ENCODE results near the gene TPM1. TPM values are rescaled to one million over a fixed set of nuclear protein-coding genes. Genes with fewer than 3 reads are reported as not detected.

The TPM1 gene
- total and polyA plus RNA-seq, 2 of the 4 experiments (the other 2 are of a cell fraction), result 661 to 1,623 TPM

DNA sequence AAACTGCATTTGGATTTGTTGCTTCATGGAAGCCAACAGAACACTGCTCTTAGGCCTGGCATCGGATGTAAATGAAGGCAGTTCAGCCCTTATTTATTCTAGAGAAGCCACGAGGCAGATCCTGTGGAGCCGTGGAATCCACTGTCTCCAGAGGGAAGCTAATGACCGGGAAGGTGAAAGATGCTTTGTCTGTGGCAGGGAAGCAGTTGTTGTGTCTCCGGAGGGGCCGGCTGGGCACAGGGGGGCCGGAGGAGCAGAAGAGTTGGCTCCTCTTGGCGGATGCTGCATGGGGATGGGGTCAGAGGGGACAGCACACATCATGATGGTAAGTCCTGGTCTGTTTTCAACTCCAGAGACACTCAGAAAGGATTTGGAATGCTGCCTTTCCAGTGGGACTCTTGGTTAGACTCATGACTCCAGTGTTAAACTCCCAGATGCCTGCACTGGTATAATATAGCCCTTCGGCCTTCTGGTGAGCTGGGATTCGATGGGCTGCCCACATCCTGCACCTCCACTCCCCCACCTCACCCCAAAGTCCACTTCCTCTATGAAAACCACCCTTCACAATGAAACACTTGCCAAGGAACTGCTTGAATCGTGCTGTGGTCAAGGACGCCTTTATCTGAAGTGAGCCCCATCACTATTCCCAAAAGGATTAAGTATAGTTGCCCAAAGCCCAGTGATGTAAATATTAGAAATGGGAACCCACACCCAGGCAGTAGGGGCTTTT, 33.6 kb downstream of the TPM1 start:
- intact Hi-C loops (cut with micrococcal nuclease) (no loop called here), dilution Hi-C loops (cut with HindIII; ENCODE audit: low sequenced_read_pairs, unreplicated experiment) (no loop called here), in situ Hi-C loops (cut with MboI; ENCODE audit: low sequenced_read_pairs) (no loop called here)
- Histone ChIP-seq H2BK20ac (ENCODE audit: low read depth, low read length) (peak overlapping the region; percentile 59), H2BK15ac (ENCODE audit: low read depth, low read length) (peak overlapping the region; percentile 23; the same call in 2 of the 3 replicates), H4K8ac (ENCODE audit: low read depth in 2 of 2, low read length in 2 of 2) (peak overlapping the region; percentile 29 to 53; a peak in 3 of 4 replicates), H4K91ac (ENCODE audit: insufficient read depth, low read depth, low read length) (peak overlapping the region; percentile 14; the same call in 1 of the 2 replicates), H3K4me1 (ENCODE audit: control insufficient read depth, insufficient read depth, low read length) (peaks cover 24% of the 10 kb centered on the region), H3K23ac (ENCODE audit: low read depth, low read length) (0 out of 2 replicates have a peak overlapping the region, but pooled peaks have one; percentile 7), H3K27me3 (ENCODE audit: control insufficient read depth, insufficient read depth, low read length) (no peaks in the 10 kb centered on the region), H3K36me3 (ENCODE audit: control insufficient read depth, insufficient read depth, low read length) (peaks cover 9% of the 10 kb centered on the region), H2AK5ac (ENCODE audit: low read depth, low read length) (peak overlapping the region; percentile 5; the same call in 1 of the 2 replicates), H3K4me3 (ENCODE audit: insufficient read depth, low read depth, low read length) (no peak overlapping the region), H4K5ac (ENCODE audit: low read depth, low read length) (peak overlapping the region; percentile 61; the same call in 1 of the 2 replicates), H2AFZ (replicated peaks; ENCODE audit: low read length, poor library complexity) (peak overlapping the region; percentile 71), H3K14ac (replicated peaks; ENCODE audit: low read depth, low read length) (peak overlapping the region; percentile 49; the same call in 1 of the 2 replicates), H3K27ac (ENCODE audit: insufficient read depth, low read length) (peak overlapping the region; percentile 22; the same call in 1 of the 2 replicates), H3K4ac (ENCODE audit: low read depth, low read length) (peak overlapping the region; percentile 9), H3K18ac (ENCODE audit: low read depth, low read length) (peak overlapping the region; percentile 58), H3K79me1 (ENCODE audit: low read depth in 1 of 2, low read length in 2 of 2) (0 out of 4 replicates have a peak, but pooled peaks cover 0 to 2% of the 10 kb centered on the region in 2 experiments), H3K56ac (ENCODE audit: extremely low read depth, insufficient read depth, low read length) (no peak overlapping the region), H2BK120ac (ENCODE audit: low read depth, low read length) (peak overlapping the region; percentile 21; the same call in 1 of the 2 replicates), H3K9me1 (ENCODE audit: insufficient read depth, low read length) (peaks cover 23% of the 10 kb centered on the region), H2BK5ac (ENCODE audit: low read depth, low read length, poor library complexity, severe bottlenecking) (peak overlapping the region; percentile 24), H4K20me1 (ENCODE audit: insufficient read depth, low read length) (peaks cover 22% of the 10 kb centered on the region), H3K4me2 (ENCODE audit: low read depth, low read length) (no peak overlapping the region; the same call in 1 of the 2 replicates), H2AK9ac (replicated peaks; ENCODE audit: low read depth, low read length, poor library complexity) (peak overlapping the region; percentile 6), H3K9me3 (ENCODE audit: control insufficient read depth, insufficient read depth, low read length) (no peaks in the 10 kb centered on the region), H3K9ac (ENCODE audit: low read depth, low read length) (no peak overlapping the region)
- no TSS peak for BruUV-seq (replicated peaks)
- ChIA-PET CTCF (interaction anchor here (0.6 to 0.7 kb wide), 2 partner anchors 74 to 258 kb away, joined by 3 read pairs; no protein-coding TSS in a partner anchor), POLR2A (ENCODE audit: unreplicated experiment) (no interaction called here)
- 54% methylated on average over 7 of the region's 12 CpGs; no CpG with 5 or more reads in 1 of the 2 experiments for WGBS, 2 experiments (ENCODE audit: extremely low coverage in 2 of 2, insufficient read length in 1 of 2)
- ATAC-seq (ENCODE audit: low read depth) (no peak), DNase-seq (no peak)
- TF ChIP-seq RFX5 (IDR thresholded peaks at IDR 0.05; ENCODE audit: low read depth, low read length), result no peak
- no peak for TF ChIP-seq CEBPB (IDR thresholded peaks at IDR 0.05; ENCODE audit: low read depth, low read length)
- no peak for TF ChIP-seq RAD21 (IDR thresholded peaks at IDR 0.05; ENCODE audit: low read length)
- no peak for TF ChIP-seq SMC3 (IDR thresholded peaks at IDR 0.05; ENCODE audit: low read depth, low read length)
- no peak for TF ChIP-seq CHD1 (IDR thresholded peaks at IDR 0.05; ENCODE audit: low read depth, low read length)
- no peak for TF ChIP-seq MAFK (IDR thresholded peaks at IDR 0.05; ENCODE audit: low read depth, low read length)
- no peak for TF ChIP-seq BHLHE40 (IDR thresholded peaks at IDR 0.05; ENCODE audit: low read depth, low read length)
- TF ChIP-seq NFE2L2 (IDR thresholded peaks at IDR 0.05; ENCODE audit: low read depth, low read length), result no peak
- TF ChIP-seq, protein P1, sequence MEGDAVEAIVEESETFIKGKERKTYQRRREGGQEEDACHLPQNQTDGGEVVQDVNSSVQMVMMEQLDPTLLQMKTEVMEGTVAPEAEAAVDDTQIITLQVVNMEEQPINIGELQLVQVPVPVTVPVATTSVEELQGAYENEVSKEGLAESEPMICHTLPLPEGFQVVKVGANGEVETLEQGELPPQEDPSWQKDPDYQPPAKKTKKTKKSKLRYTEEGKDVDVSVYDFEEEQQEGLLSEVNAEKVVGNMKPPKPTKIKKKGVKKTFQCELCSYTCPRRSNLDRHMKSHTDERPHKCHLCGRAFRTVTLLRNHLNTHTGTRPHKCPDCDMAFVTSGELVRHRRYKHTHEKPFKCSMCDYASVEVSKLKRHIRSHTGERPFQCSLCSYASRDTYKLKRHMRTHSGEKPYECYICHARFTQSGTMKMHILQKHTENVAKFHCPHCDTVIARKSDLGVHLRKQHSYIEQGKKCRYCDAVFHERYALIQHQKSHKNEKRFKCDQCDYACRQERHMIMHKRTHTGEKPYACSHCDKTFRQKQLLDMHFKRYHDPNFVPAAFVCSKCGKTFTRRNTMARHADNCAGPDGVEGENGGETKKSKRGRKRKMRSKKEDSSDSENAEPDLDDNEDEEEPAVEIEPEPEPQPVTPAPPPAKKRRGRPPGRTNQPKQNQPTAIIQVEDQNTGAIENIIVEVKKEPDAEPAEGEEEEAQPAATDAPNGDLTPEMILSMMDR (conservative IDR thresholded peaks at IDR 0.05; ENCODE audit: low read depth, low read length), result no peak
- TF ChIP-seq MXI1 (IDR thresholded peaks at IDR 0.05; ENCODE audit: borderline replicate concordance, low read depth, low read length), result no peak
- no peak for TF ChIP-seq FOS (IDR thresholded peaks at IDR 0.05; ENCODE audit: low read depth, low read length)
- TF ChIP-seq MAZ (IDR thresholded peaks at IDR 0.05; ENCODE audit: borderline replicate concordance, low read depth, low read length), result no peak
- TF ChIP-seq POLR2A (IDR thresholded peaks at IDR 0.05; ENCODE audit: low read depth, low read length), result no peak
- TF ChIP-seq ELK1 (IDR thresholded peaks at IDR 0.05; ENCODE audit: borderline replicate concordance, low read depth, low read length), result no peak
